ENCODE measurements around the gene RDH16. TPM values are rescaled to one million over a fixed set of nuclear protein-coding genes. Genes with fewer than 3 reads are reported as not detected.
"Not testable (repeated sequence)": the region's sequence is repeated elsewhere in the genome, so short reads cannot be mapped to it uniquely, and the experiment has no call there.

The RDH16 gene
- total and polyA plus RNA-seq, 7 experiments from 2014 or later = 0.19 to 2.0 (median 0.93) TPM

- Histone ChIP-seq H3K4me1 (ENCODE audit: control insufficient read depth in 2 of 2, insufficient read depth in 2 of 2, low read length in 2 of 2) (peaks cover 0 to 7% of the 10 kb centered on the region in 2 donors), H3K36me3 (ENCODE audit: control insufficient read depth in 2 of 3, insufficient read depth in 3 of 3, low read length in 3 of 3) (no peaks in the 10 kb centered on the region), H3K27me3 (ENCODE audit: control insufficient read depth in 2 of 2, insufficient read depth in 2 of 2, low read length in 2 of 2) (no peaks in the 10 kb centered on the region), H3K27ac (ENCODE audit: low read depth, low read length) (no peak overlapping the region), H3K4me3 (ENCODE audit: low read length) (no peak overlapping the region), H3K9me3 (ENCODE audit: control insufficient read depth in 2 of 3, low read length in 3 of 3) (no peaks in the 10 kb centered on the region)
- no peak overlapping the region for H3K4me3 Mint-ChIP-seq
- ATAC-seq (no peak), DNase-seq (no peak)
- H3K9me3 Mint-ChIP-seq = no peaks in the 10 kb centered on the region
- POLR2A ChIA-PET = no interaction called here
- H3K27me3 Mint-ChIP-seq = peaks cover 0 to 5% (median 0%) of the 10 kb centered on the region in 5 donors
- H3K4me1 Mint-ChIP-seq = peaks cover 0 to 15% (median 7%) of the 10 kb centered on the region in 7 donors
- CTCF ChIA-PET = no interaction called here
- peaks cover 0 to 17% (median 0%) of the 10 kb centered on the region in 5 donors for H3K36me3 Mint-ChIP-seq
- intact Hi-C loops (cut with micrococcal nuclease) = no loop called here
- H3K27ac Mint-ChIP-seq = no peak overlapping the region
These were observed 26.0 kb upstream of the RDH16 start for GRCh38 chr12:56983386-56983785.

DNA sequence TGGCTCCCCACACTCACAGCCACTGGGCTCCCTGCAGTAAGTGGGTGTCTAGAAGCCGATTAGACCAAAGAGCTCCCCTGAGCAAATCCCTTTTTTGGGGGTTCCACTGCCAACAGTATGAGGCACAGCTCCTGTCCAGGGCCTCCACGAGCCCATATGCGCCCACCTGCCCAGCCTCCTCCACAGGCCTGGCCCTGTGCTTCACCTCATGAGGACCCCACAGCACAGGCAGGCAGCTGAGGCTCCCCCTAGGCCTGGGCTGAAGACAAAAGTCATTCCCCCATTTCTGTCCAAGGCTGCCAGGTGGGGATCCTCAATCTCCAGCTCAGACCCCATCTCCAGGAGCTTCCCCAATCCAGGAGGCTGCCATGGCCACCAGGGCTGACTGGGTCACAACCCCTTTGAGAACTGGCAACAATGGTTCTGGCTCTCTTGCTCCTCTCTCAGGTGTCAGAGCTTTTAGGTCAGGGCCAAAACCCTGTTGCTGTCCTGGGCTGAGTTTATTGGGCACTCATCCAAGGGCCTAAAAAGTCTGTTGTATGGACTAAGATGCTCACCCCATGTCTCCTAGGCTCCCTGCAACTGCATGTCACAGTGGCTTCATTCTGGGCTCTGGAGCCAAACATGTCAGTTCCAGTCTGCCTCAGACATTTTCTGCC, 25.3 kb upstream of the RDH16 start:
- POLR2A ChIA-PET, CTCF ChIA-PET: not testable (repeated sequence)

GRCh38 chr12:56980941-56981530, 23.6 kb upstream of the RDH16 start:
- no peak overlapping the region for H3K27ac Mint-ChIP-seq
- Histone ChIP-seq H3K27me3 (ENCODE audit: control insufficient read depth in 2 of 2, insufficient read depth in 2 of 2, low read length in 2 of 2) (no peaks in the 10 kb centered on the region), H3K36me3 (ENCODE audit: control insufficient read depth in 2 of 3, insufficient read depth in 3 of 3, low read length in 3 of 3) (no peaks in the 10 kb centered on the region)

More for the DNA sequence above, 25.3 kb upstream of the RDH16 start:
- H3K4me3 Mint-ChIP-seq; H3K36me3 ChIP-seq (ENCODE audit: control insufficient read depth in 2 of 3, insufficient read depth in 3 of 3, low read length in 3 of 3); H3K4me3 ChIP-seq (ENCODE audit: low read length); H3K27ac Mint-ChIP-seq; DNase-seq; intact Hi-C loops (cut with micrococcal nuclease); H3K27me3 Mint-ChIP-seq; H3K27me3 ChIP-seq (ENCODE audit: control insufficient read depth in 2 of 2, insufficient read depth in 2 of 2, low read length in 2 of 2); H3K9me3 ChIP-seq (ENCODE audit: control insufficient read depth in 2 of 3, low read length in 3 of 3); H3K27ac ChIP-seq (ENCODE audit: low read depth, low read length); H3K9me3 Mint-ChIP-seq; H3K4me1 ChIP-seq (ENCODE audit: control insufficient read depth in 2 of 2, insufficient read depth in 2 of 2, low read length in 2 of 2); ATAC-seq: not testable (repeated sequence)
- Mint-ChIP-seq H3K36me3 (peaks cover 0 to 17% (median 0%) of the 10 kb centered on the region in 5 donors), H3K4me1 (peaks cover 0 to 11% (median 7%) of the 10 kb centered on the region in 7 donors)

GRCh38 chr12:56980268-56980667, 22.9 kb upstream of the RDH16 start:
- Histone ChIP-seq H3K27ac (ENCODE audit: low read depth, low read length) (no peak overlapping the region), H3K9me3 (ENCODE audit: control insufficient read depth in 2 of 3, low read length in 3 of 3) (no peaks in the 10 kb centered on the region), H3K4me1 (ENCODE audit: control insufficient read depth in 2 of 2, insufficient read depth in 2 of 2, low read length in 2 of 2) (no peaks in the 10 kb centered on the region), H3K27me3 (ENCODE audit: control insufficient read depth in 2 of 2, insufficient read depth in 2 of 2, low read length in 2 of 2) (no peaks in the 10 kb centered on the region), H3K4me3 (ENCODE audit: low read length) (no peak overlapping the region), H3K36me3 (ENCODE audit: control insufficient read depth in 2 of 3, insufficient read depth in 3 of 3, low read length in 3 of 3) (no peaks in the 10 kb centered on the region)
- H3K4me3 Mint-ChIP-seq = no peak overlapping the region
- POLR2A ChIA-PET = no interaction called here
- peaks cover 0 to 6% (median 0%) of the 10 kb centered on the region in 11 donors for H3K9me3 Mint-ChIP-seq
- intact Hi-C loops (cut with micrococcal nuclease) = no loop called here
- DNase-seq (no peak), ATAC-seq (no peak)
- peaks cover 0 to 17% (median 0%) of the 10 kb centered on the region in 5 donors for H3K36me3 Mint-ChIP-seq
- peak overlapping the region in 1 of 9 donors; percentile 65 for H3K27ac Mint-ChIP-seq
- peaks cover 0 to 4% (median 0%) of the 10 kb centered on the region in 5 donors for H3K27me3 Mint-ChIP-seq
- CTCF ChIA-PET = no interaction called here
- peaks cover 0 to 7% (median 0%) of the 10 kb centered on the region in 7 donors for H3K4me1 Mint-ChIP-seq

More at GRCh38 chr12:56980941-56981530, 23.6 kb upstream of the RDH16 start:
- POLR2A ChIA-PET = no interaction called here
- H3K4me1 ChIP-seq (ENCODE audit: control insufficient read depth in 2 of 2, insufficient read depth in 2 of 2, low read length in 2 of 2) = no peaks in the 10 kb centered on the region
- ATAC-seq (no peak), DNase-seq (no peak)
- Mint-ChIP-seq H3K36me3 (peaks cover 0 to 17% (median 0%) of the 10 kb centered on the region in 5 donors), H3K4me1 (peaks cover 0 to 7% (median 0%) of the 10 kb centered on the region in 7 donors), H3K9me3 (peaks cover 0 to 6% (median 0%) of the 10 kb centered on the region in 11 donors), H3K27me3 (peaks cover 0 to 4% (median 0%) of the 10 kb centered on the region in 5 donors), H3K4me3 (no peak overlapping the region)
- intact Hi-C loops (cut with micrococcal nuclease) = no loop called here
- CTCF ChIA-PET = interaction anchor here (0.6 to 1.0 kb wide), 2 partner anchors 15 to 301 kb away, joined by 3 to 5 read pairs; no protein-coding TSS in a partner anchor
- H3K9me3 ChIP-seq (ENCODE audit: control insufficient read depth in 2 of 3, low read length in 3 of 3) = no peaks in the 10 kb centered on the region
- no peak overlapping the region for H3K27ac ChIP-seq (ENCODE audit: low read depth, low read length)
- H3K4me3 ChIP-seq (ENCODE audit: low read length) = no peak overlapping the region

- H3K36me3 ChIP-seq (ENCODE audit: control insufficient read depth in 2 of 3, insufficient read depth in 3 of 3, low read length in 3 of 3) = no peaks in the 10 kb centered on the region
- H3K9me3 ChIP-seq (ENCODE audit: control insufficient read depth in 2 of 3, low read length in 3 of 3) = no peaks in the 10 kb centered on the region
- H3K27ac ChIP-seq (ENCODE audit: low read depth, low read length) = no peak overlapping the region
- no peaks in the 10 kb centered on the region for H3K4me1 ChIP-seq (ENCODE audit: control insufficient read depth in 2 of 2, insufficient read depth in 2 of 2, low read length in 2 of 2)
- no peak overlapping the region for H3K4me3 ChIP-seq (ENCODE audit: low read length)
- peaks cover 0 to 4% (median 0%) of the 10 kb centered on the region in 5 donors for H3K27me3 Mint-ChIP-seq
- POLR2A ChIA-PET = no interaction called here
- H3K4me1 Mint-ChIP-seq = peaks cover 0 to 7% (median 0%) of the 10 kb centered on the region in 7 donors
- no peaks in the 10 kb centered on the region for H3K27me3 ChIP-seq (ENCODE audit: control insufficient read depth in 2 of 2, insufficient read depth in 2 of 2, low read length in 2 of 2)
- CTCF ChIA-PET = interaction anchor here (0.6 kb wide), 1 partner anchor 267 kb away, joined by 3 read pairs; no protein-coding TSS in a partner anchor
- no peak overlapping the region for H3K4me3 Mint-ChIP-seq
- intact Hi-C loops (cut with micrococcal nuclease) = no loop called here
- H3K9me3 Mint-ChIP-seq = peaks cover 0 to 6% (median 0%) of the 10 kb centered on the region in 11 donors
- no peak for ATAC-seq
- no peak overlapping the region for H3K27ac Mint-ChIP-seq
- peaks cover 0 to 17% (median 0%) of the 10 kb centered on the region in 5 donors for H3K36me3 Mint-ChIP-seq
- DNase-seq = no peak
These were observed 22.2 kb upstream of the RDH16 start for GRCh38 chr12:56979628-56980027.

- Histone ChIP-seq H3K27ac (ENCODE audit: low read depth, low read length) (no peak overlapping the region), H3K27me3 (ENCODE audit: control insufficient read depth in 2 of 2, insufficient read depth in 2 of 2, low read length in 2 of 2) (no peaks in the 10 kb centered on the region), H3K4me3 (ENCODE audit: low read length) (no peak overlapping the region), H3K9me3 (ENCODE audit: control insufficient read depth in 2 of 3, low read length in 3 of 3) (no peaks in the 10 kb centered on the region), H3K4me1 (ENCODE audit: control insufficient read depth in 2 of 2, insufficient read depth in 2 of 2, low read length in 2 of 2) (no peaks in the 10 kb centered on the region), H3K36me3 (ENCODE audit: control insufficient read depth in 2 of 3, insufficient read depth in 3 of 3, low read length in 3 of 3) (no peaks in the 10 kb centered on the region)
- intact Hi-C loops (cut with micrococcal nuclease) = no loop called here
- H3K36me3 Mint-ChIP-seq = peaks cover 0 to 17% (median 0%) of the 10 kb centered on the region in 5 donors
- H3K27me3 Mint-ChIP-seq = peaks cover 0 to 4% (median 0%) of the 10 kb centered on the region in 5 donors
- H3K27ac Mint-ChIP-seq = peak overlapping the region in 1 of 9 donors; percentile 4
- ATAC-seq (no peak), DNase-seq (no peak)
- peaks cover 0 to 6% (median 0%) of the 10 kb centered on the region in 11 donors for H3K9me3 Mint-ChIP-seq
- no peak overlapping the region for H3K4me3 Mint-ChIP-seq
- peaks cover 0 to 2% (median 0%) of the 10 kb centered on the region in 7 donors for H3K4me1 Mint-ChIP-seq
- POLR2A ChIA-PET = no interaction called here
- CTCF ChIA-PET = interaction anchor here (0.6 kb wide), 1 partner anchor 268 kb away, joined by 3 read pairs; no protein-coding TSS in a partner anchor
These were observed 21.2 kb upstream of the RDH16 start for GRCh38 chr12:56978397-56979138.
